ENCODE results near the gene CACNA1I.

Gene CACNA1I

DNA sequence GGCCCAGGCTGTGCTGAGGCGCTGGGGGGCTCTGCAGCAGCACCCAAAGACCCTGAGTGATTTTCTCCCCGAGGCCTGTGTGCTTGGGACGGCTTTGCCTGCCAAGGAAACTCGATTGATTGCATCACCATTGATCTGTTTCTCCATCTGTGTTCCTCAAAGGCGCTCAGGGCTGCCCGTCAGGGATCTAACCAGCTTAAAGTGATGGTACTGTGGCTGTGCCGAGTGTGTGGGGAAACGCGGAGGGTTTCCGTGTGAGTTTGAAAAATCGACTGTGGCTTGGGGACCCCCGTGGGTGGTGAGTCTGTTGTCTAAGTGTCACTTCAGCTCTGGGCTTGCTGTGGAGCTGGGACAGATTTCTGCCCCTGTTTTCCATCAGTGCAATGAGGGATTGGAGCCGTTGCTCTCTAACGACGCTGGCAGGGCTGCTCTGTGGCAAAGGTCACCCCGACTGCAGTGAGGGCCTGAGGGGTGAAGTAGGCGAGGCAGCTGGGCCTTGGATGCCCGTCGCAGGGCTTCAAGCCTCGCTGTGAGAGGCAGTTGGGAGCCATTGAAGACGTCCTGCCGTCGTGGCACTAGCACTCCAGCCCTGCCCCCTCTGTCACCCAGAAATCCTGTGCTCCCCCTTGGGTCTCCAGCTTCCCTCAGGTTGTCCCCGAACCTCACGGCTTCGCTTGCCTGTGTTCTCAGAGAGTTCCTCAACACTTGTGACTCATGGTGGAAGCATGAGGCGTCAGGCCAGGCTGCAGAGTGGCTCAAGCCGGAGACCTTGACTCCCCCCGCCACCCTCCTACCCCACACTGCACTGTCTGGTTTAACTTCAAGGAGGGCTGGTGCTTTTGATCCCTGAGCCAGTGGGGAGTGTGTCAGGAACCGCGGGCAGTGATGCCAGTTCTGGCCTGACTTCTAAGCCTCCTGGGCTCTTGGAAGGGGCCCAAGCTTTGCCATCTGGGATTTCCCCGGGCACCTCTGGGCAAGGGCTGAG is 21.8 kb downstream of the CACNA1I start:
- TF ChIP-seq, protein P1, sequence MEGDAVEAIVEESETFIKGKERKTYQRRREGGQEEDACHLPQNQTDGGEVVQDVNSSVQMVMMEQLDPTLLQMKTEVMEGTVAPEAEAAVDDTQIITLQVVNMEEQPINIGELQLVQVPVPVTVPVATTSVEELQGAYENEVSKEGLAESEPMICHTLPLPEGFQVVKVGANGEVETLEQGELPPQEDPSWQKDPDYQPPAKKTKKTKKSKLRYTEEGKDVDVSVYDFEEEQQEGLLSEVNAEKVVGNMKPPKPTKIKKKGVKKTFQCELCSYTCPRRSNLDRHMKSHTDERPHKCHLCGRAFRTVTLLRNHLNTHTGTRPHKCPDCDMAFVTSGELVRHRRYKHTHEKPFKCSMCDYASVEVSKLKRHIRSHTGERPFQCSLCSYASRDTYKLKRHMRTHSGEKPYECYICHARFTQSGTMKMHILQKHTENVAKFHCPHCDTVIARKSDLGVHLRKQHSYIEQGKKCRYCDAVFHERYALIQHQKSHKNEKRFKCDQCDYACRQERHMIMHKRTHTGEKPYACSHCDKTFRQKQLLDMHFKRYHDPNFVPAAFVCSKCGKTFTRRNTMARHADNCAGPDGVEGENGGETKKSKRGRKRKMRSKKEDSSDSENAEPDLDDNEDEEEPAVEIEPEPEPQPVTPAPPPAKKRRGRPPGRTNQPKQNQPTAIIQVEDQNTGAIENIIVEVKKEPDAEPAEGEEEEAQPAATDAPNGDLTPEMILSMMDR (IDR thresholded peaks at IDR 0.05; ENCODE audit: low read depth, low read length): no peak
- DNase-seq (ENCODE audit: low read depth in 2 of 2): peak; percentile 63 to 78
- H3K4me3 ChIP-seq (replicated peaks in 1 of 2; ENCODE audit: low read depth in 2 of 2, low read length in 2 of 2): no peak overlapping the region

DNA sequence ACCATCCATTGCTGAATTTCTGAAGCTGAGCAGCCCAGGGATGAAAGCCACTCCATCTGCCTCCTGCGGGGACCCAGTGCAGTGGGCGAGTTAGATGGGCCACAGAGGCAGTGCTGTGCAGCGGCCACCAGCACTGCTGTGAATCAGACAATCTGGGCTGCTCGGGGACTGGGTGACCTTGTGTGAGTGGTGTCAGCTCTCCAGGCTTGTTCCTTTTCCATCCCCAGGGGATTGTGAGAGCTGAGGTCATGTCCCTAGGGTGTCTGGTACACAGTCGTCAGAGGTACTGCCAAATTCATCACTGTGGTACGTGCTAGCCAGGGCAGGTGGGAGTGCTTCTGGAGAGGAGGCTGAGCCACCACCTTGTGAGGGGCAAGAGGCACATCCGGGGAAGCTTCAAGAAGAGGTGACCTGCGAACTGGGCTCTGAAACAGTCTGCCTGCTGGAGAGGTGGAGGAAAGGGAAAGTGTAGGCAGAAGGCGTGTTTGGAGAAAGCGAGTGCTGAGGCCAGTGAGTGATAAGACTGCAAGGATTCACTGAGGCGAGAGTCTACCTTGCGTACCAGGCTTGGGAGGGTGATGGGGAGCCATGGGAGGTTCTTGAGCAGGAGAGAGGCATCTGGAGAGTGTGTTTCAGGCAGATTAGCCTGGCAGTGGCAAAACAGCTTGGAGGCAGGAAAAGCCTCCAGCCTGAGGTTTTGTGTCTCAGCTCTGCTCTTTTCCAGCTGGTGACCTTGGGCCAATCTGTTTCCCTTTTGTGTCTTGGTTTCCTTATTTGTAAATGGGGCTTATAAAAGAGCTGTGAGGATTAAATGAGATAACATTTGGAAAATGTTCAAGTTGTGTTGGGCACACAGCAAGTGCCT is 22.7 kb downstream of the CACNA1I start:
- DNase-seq (ENCODE audit: low read depth in 2 of 2): peak in 1 of 2 donors; percentile 42
- H3K4me3 ChIP-seq (replicated peaks in 1 of 2; ENCODE audit: low read depth in 2 of 2, low read length in 2 of 2): no peak overlapping the region
- TF ChIP-seq, protein P1 (IDR thresholded peaks at IDR 0.05; ENCODE audit: low read depth, low read length): no peak

DNA sequence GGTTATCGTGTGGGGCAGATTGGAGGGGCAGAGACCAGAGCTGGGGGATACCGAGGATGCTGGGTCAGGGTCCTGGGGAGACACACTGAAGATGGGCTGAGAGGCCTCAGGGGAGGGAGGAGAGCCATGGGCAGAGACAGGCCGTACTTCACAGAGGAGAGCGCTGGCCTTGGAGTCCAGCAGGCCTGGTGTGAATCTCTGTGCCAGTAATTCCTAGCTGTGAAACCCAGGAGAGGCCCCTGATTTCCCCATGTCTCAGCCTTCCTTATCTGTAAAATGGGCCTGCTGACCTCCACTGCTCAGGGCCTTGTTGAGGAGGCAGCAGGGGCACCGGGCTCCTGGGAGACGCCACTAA is 23.4 kb downstream of the CACNA1I start:
- H3K4me3 ChIP-seq (replicated peaks in 1 of 2; ENCODE audit: low read depth in 2 of 2, low read length in 2 of 2): no peak overlapping the region
- TF ChIP-seq, protein P1 (IDR thresholded peaks at IDR 0.05; ENCODE audit: low read depth, low read length): no peak
- DNase-seq (ENCODE audit: low read depth in 2 of 2): no peak

DNA sequence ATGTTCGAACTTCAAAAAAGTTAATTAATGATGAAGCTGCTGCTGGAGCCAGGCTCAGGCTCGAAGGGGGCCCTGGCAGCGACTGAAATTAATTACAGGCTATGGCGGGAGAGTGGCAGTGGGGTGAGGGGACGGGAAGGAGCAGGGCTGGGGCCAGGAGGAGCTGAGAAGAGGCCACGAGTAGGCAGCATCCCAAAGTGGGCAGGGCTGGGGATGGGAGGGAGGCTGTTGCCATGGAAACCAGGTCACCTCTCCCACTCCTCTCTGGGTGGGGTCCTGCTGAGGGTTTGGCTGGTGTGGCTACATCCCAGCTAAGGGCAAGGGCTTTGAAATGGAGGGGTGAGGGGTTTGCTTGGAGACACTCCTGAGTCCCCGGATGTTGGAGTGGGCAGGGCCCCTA is 23.9 kb downstream of the CACNA1I start:
- DNase-seq (ENCODE audit: low read depth in 2 of 2): no peak
- TF ChIP-seq, protein P1 (IDR thresholded peaks at IDR 0.05; ENCODE audit: low read depth, low read length): no peak
- no peak overlapping the region for H3K4me3 ChIP-seq (replicated peaks in 1 of 2; ENCODE audit: low read depth in 2 of 2, low read length in 2 of 2)

DNA sequence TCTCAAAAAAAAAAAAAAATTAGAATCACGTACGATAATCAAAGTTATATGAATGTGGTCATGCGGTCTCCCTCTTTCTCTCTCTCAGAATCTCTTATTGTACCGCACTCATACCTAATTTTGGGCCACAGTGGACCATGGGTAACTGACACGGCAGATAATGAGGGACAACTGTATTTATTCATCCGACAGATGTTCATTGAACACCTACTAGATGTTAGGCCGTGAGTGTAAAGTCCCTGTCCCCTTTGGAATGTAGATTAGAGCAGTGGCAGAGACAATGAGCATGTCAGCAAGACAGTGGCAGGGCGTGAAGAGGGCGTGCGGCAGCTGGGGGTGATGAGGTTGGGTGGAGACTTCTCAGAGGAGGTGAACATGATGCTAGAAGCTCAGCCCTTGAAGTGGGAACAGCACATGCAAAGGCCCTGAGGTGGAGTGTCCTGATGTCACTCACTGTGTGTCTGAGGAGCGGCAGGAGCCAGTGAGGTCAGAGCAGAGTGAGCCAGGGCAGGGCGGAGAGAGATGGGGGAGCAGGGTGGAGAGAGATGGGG is 25.1 kb downstream of the CACNA1I start:
- DNase-seq (ENCODE audit: low read depth in 2 of 2): no peak
- H3K4me3 ChIP-seq (replicated peaks in 1 of 2; ENCODE audit: low read depth in 2 of 2, low read length in 2 of 2): no peak overlapping the region
- TF ChIP-seq, protein P1 (IDR thresholded peaks at IDR 0.05; ENCODE audit: low read depth, low read length): no peak

DNA sequence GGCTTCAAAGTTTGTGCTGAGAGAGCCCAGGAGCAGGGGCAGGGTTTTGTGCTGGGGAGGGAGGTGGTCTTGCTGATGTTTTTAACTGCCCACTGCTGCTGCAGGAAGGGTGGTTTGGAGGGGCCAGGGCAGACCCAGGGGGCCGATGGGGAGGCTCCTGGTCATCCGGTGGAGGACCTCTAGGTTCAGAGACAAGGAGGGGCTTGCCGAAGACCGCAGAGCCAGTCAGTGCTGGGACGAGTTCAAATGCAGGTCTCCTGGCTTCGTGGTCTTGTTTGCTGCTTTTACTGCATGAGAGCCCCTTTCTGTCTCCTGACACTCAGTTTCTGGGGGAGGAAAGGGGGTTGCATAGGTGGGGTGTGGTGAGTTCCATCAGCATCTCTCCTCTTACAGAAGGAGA is 26.0 kb downstream of the CACNA1I start:
- no peak overlapping the region for H3K4me3 ChIP-seq (replicated peaks in 1 of 2; ENCODE audit: low read depth in 2 of 2, low read length in 2 of 2)
- no peak for DNase-seq (ENCODE audit: low read depth in 2 of 2)
- TF ChIP-seq, protein P1 (IDR thresholded peaks at IDR 0.05; ENCODE audit: low read depth, low read length): no peak
